H1 (cell line): Measurements from ENCODE around the gene TNFAIP1.

Experiments used
- CEBPB ChIP-seq: IDR thresholded peaks from 2 replicates; pipeline ENCODE4 v1.6.1; 2012; ENCODE audit warnings: low read depth, low read length
- CTCF ChIP-seq, 3 experiments: IDR thresholded peaks; 1 replicate in 2 of 3; 2 replicates in 1 of 3; pipeline versions ENCODE4 v1.5.1 to v1.6.1; 2011; ENCODE audit warnings: low read length in 3 of 3, mild to moderate bottlenecking in 3 of 3, inconsistent platforms in 2 of 3, low read depth in 1 of 3, moderate library complexity in 1 of 3; ENCODE audit not compliant: insufficient read depth in 1 of 3; ENCODE audit errors: control extremely low read depth in 1 of 3
- EP300 ChIP-seq, 2 experiments: IDR thresholded peaks; 1 replicate in 1 of 2; 2 replicates in 1 of 2; pipeline ENCODE4 v1.6.1; 2011 to 2012; ENCODE audit warnings: low read depth in 2 of 2, low read length in 2 of 2, mild to moderate bottlenecking in 2 of 2, borderline replicate concordance in 1 of 2, inconsistent platforms in 1 of 2, moderate library complexity in 1 of 2
- EZH2 ChIP-seq: fragments of 200-600 bp; sonication (generic); IDR thresholded peaks from 2 replicates; pipeline ENCODE4 v1.7.1; 2012; ENCODE audit warnings: low read depth, mild to moderate bottlenecking, moderate library complexity, low read length, inconsistent platforms; ENCODE audit not compliant: severe bottlenecking
- HDAC2 ChIP-seq, 2 experiments: fragments of 300-600 bp in 1 of 2; sonication (generic) in 1 of 2; IDR thresholded peaks; 2 replicates each; pipeline ENCODE4 v1.6.1; 2011 to 2012; ENCODE audit warnings: low read depth in 2 of 2, low read length in 2 of 2, mild to moderate bottlenecking in 2 of 2, moderate library complexity in 2 of 2, borderline replicate concordance in 1 of 2, inconsistent platforms in 1 of 2
- MAFK ChIP-seq: IDR thresholded peaks from 2 replicates; pipeline ENCODE4 v1.6.1; 2012; ENCODE audit warnings: low read depth, mild to moderate bottlenecking, improper control_type of control experiment, low read length
- MAX ChIP-seq: IDR thresholded peaks from 2 replicates; pipeline ENCODE4 v1.6.1; 2012; ENCODE audit warnings: inconsistent platforms
- NRF1 ChIP-seq: IDR thresholded peaks from 2 replicates; pipeline ENCODE4 v1.6.1; 2011; ENCODE audit warnings: mild to moderate bottlenecking, low read depth, low read length, improper control_type of control experiment
- POLR2A ChIP-seq, 2 experiments: IDR thresholded peaks; 1 replicate in 1 of 2; 2 replicates in 1 of 2; pipeline ENCODE4 v1.6.1; 2011; ENCODE audit warnings: low read depth in 2 of 2, low read length in 2 of 2, mild to moderate bottlenecking in 2 of 2; ENCODE audit errors: control extremely low read depth in 1 of 2
- POLR2AphosphoS5 ChIP-seq: IDR thresholded peaks from 2 replicates; pipeline ENCODE4 v1.6.1; 2011; ENCODE audit warnings: low read depth, low read length
- POU5F1 ChIP-seq: IDR thresholded peaks from 2 replicates; pipeline ENCODE4 v1.6.1; 2011; ENCODE audit warnings: low read depth, mild to moderate bottlenecking, low read length, moderate library complexity
- RXRA ChIP-seq: IDR thresholded peaks from 2 replicates; pipeline ENCODE4 v1.6.1; 2011; ENCODE audit warnings: low read depth, mild to moderate bottlenecking, low read length, moderate library complexity; ENCODE audit not compliant: insufficient read depth
- TAF1 ChIP-seq: IDR thresholded peaks from 2 replicates; pipeline ENCODE4 v1.6.1; 2011; ENCODE audit warnings: mild to moderate bottlenecking, low read depth, low read length
- YY1 ChIP-seq: IDR thresholded peaks from 2 replicates; pipeline ENCODE4 v1.6.1; 2011; ENCODE audit warnings: low read depth, mild to moderate bottlenecking, low read length

- TF ChIP-seq NRF1 = no peak
- TF ChIP-seq CTCF (IDR thresholded peaks at IDR 0.05; ENCODE audit: control extremely low read depth in 1 of 3, insufficient read depth in 1 of 3, low read depth in 1 of 3, low read length in 3 of 3) = no peak
- no peak for TF ChIP-seq MAFK
- TF ChIP-seq EP300 (IDR thresholded peaks at IDR 0.05; ENCODE audit: borderline replicate concordance in 1 of 2, low read depth in 2 of 2, low read length in 2 of 2) = no peak
- no peak for TF ChIP-seq POLR2AphosphoS5
- no peak for TF ChIP-seq TAF1
- no peak for TF ChIP-seq RXRA
- no peak for TF ChIP-seq YY1
- no peak for TF ChIP-seq HDAC2 (IDR thresholded peaks at IDR 0.05; ENCODE audit: borderline replicate concordance in 1 of 2, low read depth in 2 of 2, low read length in 2 of 2)
- no peak for TF ChIP-seq POU5F1
- TF ChIP-seq POLR2A (IDR thresholded peaks at IDR 0.05; ENCODE audit: control extremely low read depth in 1 of 2, low read depth in 2 of 2, low read length in 2 of 2) = no peak
- no peak for TF ChIP-seq CEBPB
- TF ChIP-seq EZH2 = no peak
- no peak for TF ChIP-seq MAX
Observed at GRCh38 chr17:28394337-28395116, 59.0 kb downstream of the TNFAIP1 start.
